CD4-positive, alpha-beta memory T cell (primary cell): ENCODE results near the gene LFNG. TPM values are rescaled to one million over a fixed set of nuclear protein-coding genes. Genes with fewer than 3 reads are reported as not detected.

Source experiments
- CTCF ChIA-PET: fragments of 350-600 bp; sonication (Branson Sonifier 250); formaldehyde crosslinking; loops from one replicate; lab custom pipeline; 2021; ENCODE audit warnings: inconsistent platforms; ENCODE audit not compliant: partially characterized antibody; lab: Charles Lee
- POLR2A ChIA-PET: fragments of 350-600 bp; sonication (Branson Sonifier 250); formaldehyde crosslinking; loops from one replicate; lab custom pipeline; 2021; ENCODE audit not compliant: partially characterized antibody; lab: Charles Lee
- DNase-seq, 5 donors: peaks; one replicate each; pipeline versions ENCODE4 v3.0.0 to v3.0.0-alpha.2; 2020 to 2022; ENCODE audit warnings: mixed read lengths in 1 of 5
- H3K27ac ChIP-seq: one replicate; pipeline ENCODE4 v1.7.0; 2013; ENCODE audit warnings: low read depth, low read length
- H3K27me3 ChIP-seq: 2 replicates; pipeline ENCODE4 v1.7.0; 2013; ENCODE audit warnings: mild to moderate bottlenecking, low read length, moderate library complexity; ENCODE audit not compliant: insufficient read depth
- H3K36me3 ChIP-seq: 2 replicates; pipeline ENCODE4 v1.7.0; 2013; ENCODE audit warnings: mild to moderate bottlenecking, low read length, moderate library complexity; ENCODE audit not compliant: insufficient read depth
- H3K4me1 ChIP-seq: 2 replicates; pipeline ENCODE4 v1.7.0; 2013; ENCODE audit warnings: mild to moderate bottlenecking, low read length, moderate library complexity; ENCODE audit not compliant: insufficient read depth
- H3K4me3 ChIP-seq, 2 donors: one replicate each; pipeline ENCODE4 v1.7.0; 2013; ENCODE audit warnings: low read length in 2 of 2, mild to moderate bottlenecking in 1 of 2
- H3K9me3 ChIP-seq, 2 donors: one replicate each; pipeline ENCODE4 v1.7.0; 2013; ENCODE audit warnings: low read length in 2 of 2, control low read depth in 1 of 2; ENCODE audit not compliant: control insufficient read depth in 1 of 2
- H3K27ac Mint-ChIP-seq, 7 donors: one replicate each; pipeline ENCODE4 v1.8.0; 2020 to 2021; ENCODE audit warnings: mixed read lengths in 7 of 7, mild to moderate bottlenecking in 6 of 7, inconsistent platforms in 3 of 7, moderate library complexity in 3 of 7
- H3K27me3 Mint-ChIP-seq, 2 donors: one replicate each; pipeline ENCODE4 v1.8.0; 2020 to 2021; ENCODE audit warnings: mixed read lengths in 2 of 2
- H3K36me3 Mint-ChIP-seq, 2 donors: one replicate each; pipeline ENCODE4 v1.8.0; 2020 to 2021; ENCODE audit warnings: mixed read lengths in 2 of 2, inconsistent platforms in 1 of 2, mild to moderate bottlenecking in 1 of 2
- H3K4me1 Mint-ChIP-seq, 4 donors: one replicate each; pipeline ENCODE4 v1.8.0; 2020 to 2021; ENCODE audit warnings: mixed read lengths in 4 of 4, mild to moderate bottlenecking in 1 of 4
- H3K4me3 Mint-ChIP-seq, 8 donors: one replicate each; pipeline ENCODE4 v1.8.0; 2020 to 2021; ENCODE audit warnings: mixed read lengths in 8 of 8, mild to moderate bottlenecking in 7 of 8, moderate library complexity in 6 of 8, inconsistent platforms in 3 of 8
- H3K9me3 Mint-ChIP-seq, 8 donors: one replicate each; pipeline ENCODE4 v1.8.0; 2020 to 2021; ENCODE audit warnings: mixed read lengths in 8 of 8, mild to moderate bottlenecking in 5 of 8, inconsistent platforms in 3 of 8, moderate library complexity in 1 of 8
- intact Hi-C: fragments of 100-400 bp; cut with micrococcal nuclease; formaldehyde crosslinking; loops from one replicate; pipeline ENCODE4 v1.15.1; 2023
- polyA plus RNA-seq, 2 donors: library from polyadenylated mRNA; unstranded; fragments of 300-500 nt; fragmentation: Illumina TruSeq; gene quantifications; one replicate each; pipeline ENCODE4 v1.2.3, GENCODE V29; 2021
- total RNA-seq, 2 experiments: library from RNA; stranded (reverse); gene quantifications; one replicate each; pipeline ENCODE4 v1.2.3, GENCODE V29; 2021

LFNG gene
- total and polyA plus RNA-seq, 4 experiments from 2014 or later = 0.09 to 127 (median 64.3) TPM

DNA sequence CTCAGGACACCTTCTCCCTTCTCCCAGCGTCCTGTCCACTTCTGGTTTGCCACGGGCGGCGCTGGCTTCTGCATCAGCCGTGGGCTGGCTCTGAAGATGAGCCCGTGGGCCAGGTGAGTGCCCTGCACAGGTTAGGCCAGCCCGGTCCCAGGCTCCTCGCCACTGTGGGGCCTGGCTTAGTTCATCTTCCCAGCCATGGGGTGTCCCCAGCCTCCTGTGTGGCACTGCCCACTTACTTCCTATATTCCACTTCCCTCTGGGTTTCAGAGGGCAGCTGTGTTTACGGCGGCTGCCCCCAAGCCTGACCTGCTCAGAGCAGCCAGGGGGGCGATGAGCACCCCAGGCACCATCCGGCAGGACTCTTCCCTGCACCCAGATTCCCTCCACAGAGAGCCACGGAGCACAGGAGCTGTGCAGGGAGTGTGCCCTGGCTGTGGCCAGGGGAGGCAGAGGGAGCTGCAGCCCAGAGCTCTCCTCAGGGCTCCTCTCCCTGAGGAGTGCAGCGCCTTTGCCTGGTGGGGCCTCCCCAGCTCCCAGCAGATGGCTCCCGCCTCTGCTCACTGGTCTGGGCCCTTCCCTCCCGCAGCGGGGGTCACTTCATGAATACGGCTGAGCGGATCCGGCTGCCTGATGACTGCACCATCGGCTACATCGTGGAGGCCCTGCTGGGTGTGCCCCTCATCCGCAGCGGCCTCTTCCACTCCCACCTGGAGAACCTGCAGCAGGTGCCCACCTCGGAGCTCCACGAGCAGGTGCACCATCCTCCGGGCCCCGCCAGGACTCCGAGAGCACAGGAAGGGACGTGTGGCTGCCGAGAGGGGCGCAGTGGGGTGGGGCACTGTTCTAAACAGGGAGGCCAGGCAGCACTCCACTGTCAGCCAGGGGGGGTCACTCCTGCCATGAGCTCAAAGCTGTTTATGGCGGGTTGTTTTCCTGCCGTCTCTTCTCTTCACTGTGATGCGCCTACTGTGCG, 6.4 kb downstream of the LFNG start:
- Mint-ChIP-seq H3K4me3 (peak overlapping the region in 6 of 8 donors; percentile 16 to 49 (median 38)), H3K9me3 (no peaks in the 10 kb centered on the region), H3K27ac (peak overlapping the region in 4 of 7 donors; percentile 41 to 92 (median 62)), H3K36me3 (peaks cover 14 to 53% of the 10 kb centered on the region in 2 donors), H3K27me3 (no peaks in the 10 kb centered on the region), H3K4me1 (peaks cover 22 to 79% (median 58%) of the 10 kb centered on the region in 4 donors)
- peak overlapping the region; percentile 18 for H3K27ac ChIP-seq
- peaks cover 89% of the 10 kb centered on the region for H3K4me1 ChIP-seq
- H3K27me3 ChIP-seq = no peaks in the 10 kb centered on the region
- POLR2A ChIA-PET = interaction anchor here (0.6 to 15.7 kb wide), 6 partner anchors 6 to 59 kb away, joined by 3 to 511 read pairs (median 3); partner anchors contain the start of gene LFNG
- intact Hi-C loops = no loop called here
- no peaks in the 10 kb centered on the region for H3K9me3 ChIP-seq
- DNase-seq = peak in 1 of 5 donors; percentile 46
- H3K36me3 ChIP-seq = peaks cover 34% of the 10 kb centered on the region
- CTCF ChIA-PET = interaction anchor here (1.1 to 5.2 kb wide), 3 partner anchors 16 to 185 kb away, joined by 3 to 29 read pairs (median 4); no protein-coding TSS in a partner anchor
- no peak overlapping the region for H3K4me3 ChIP-seq

DNA sequence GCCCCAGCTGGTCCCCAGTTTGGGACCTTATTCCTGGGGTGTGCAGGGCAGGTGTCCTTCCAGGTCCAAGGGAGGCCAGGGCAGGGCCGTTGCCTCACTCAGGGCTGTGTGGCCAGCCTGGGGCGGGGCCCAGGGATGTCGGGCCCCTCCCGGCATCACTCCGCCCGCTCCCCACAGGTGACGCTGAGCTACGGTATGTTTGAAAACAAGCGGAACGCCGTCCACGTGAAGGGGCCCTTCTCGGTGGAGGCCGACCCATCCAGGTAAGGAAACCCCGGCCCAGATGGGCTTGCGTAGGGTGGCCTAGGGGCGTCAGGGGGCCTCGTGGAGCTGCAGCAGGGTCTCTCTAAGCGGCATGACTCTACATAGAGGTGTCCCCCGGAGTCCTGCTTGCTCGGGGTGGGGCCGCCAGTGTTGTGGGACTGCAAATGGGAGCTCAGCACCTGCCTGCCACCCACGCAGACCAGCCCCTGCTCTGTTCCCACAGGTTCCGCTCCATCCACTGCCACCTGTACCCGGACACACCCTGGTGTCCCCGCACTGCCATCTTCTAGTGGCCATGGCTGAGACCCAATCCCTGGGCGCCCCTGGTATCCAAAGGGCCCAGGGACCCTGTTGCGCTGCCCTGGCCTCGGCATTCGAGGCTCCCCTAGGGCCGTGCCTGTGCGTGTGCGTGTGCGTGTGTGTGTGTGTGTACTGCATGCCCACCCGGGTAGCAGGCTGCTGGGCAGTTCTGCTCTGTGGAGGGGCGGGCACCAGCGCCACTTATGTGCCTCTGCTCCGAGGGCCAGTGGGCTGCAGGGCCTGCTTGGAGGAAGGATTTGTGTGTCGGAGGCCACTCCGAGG, 7.3 kb downstream of the LFNG start:
- Mint-ChIP-seq H3K36me3 (peaks cover 10 to 48% of the 10 kb centered on the region in 2 donors), H3K4me3 (peak overlapping the region in 7 of 8 donors; percentile 33 to 82 (median 71)), H3K9me3 (no peaks in the 10 kb centered on the region), H3K27me3 (no peaks in the 10 kb centered on the region), H3K4me1 (peaks cover 23 to 78% (median 58%) of the 10 kb centered on the region in 4 donors), H3K27ac (peak overlapping the region in 6 of 7 donors; percentile 8 to 99 (median 82))
- H3K27me3 ChIP-seq = no peaks in the 10 kb centered on the region
- H3K4me3 ChIP-seq = no peak overlapping the region
- H3K9me3 ChIP-seq = no peaks in the 10 kb centered on the region
- intact Hi-C loops = loop anchor here (1.0 kb wide), 1 partner anchor 13 kb away; no protein-coding TSS in a partner anchor
- DNase-seq = no peak
- ChIA-PET POLR2A (interaction anchor here (0.6 to 15.7 kb wide), 6 partner anchors 7 to 60 kb away, joined by 3 to 511 read pairs (median 3); partner anchors contain the start of gene LFNG), CTCF (interaction anchor here (1.1 to 5.2 kb wide), 3 partner anchors 17 to 184 kb away, joined by 3 to 29 read pairs (median 4); no protein-coding TSS in a partner anchor)
- H3K27ac ChIP-seq = peak overlapping the region; percentile 83
- H3K4me1 ChIP-seq = peaks cover 91% of the 10 kb centered on the region
- peaks cover 34% of the 10 kb centered on the region for H3K36me3 ChIP-seq

- H3K27me3 Mint-ChIP-seq = no peaks in the 10 kb centered on the region
- peak overlapping the region; percentile 83 for H3K27ac ChIP-seq
- ChIA-PET POLR2A (interaction anchor here (0.7 to 15.7 kb wide), 9 partner anchors 8 to 50 kb away, joined by 3 to 511 read pairs (median 7); partner anchors contain the start of genes IQCE and LFNG), CTCF (interaction anchor here (5.2 kb wide), 1 partner anchor 18 kb away, joined by 29 read pairs; no protein-coding TSS in a partner anchor)
- H3K4me3 ChIP-seq = peak overlapping the region in 1 of 2 donors; percentile 9
- H3K9me3 ChIP-seq = no peaks in the 10 kb centered on the region
- H3K36me3 Mint-ChIP-seq = peaks cover 3 to 42% of the 10 kb centered on the region in 2 donors
- peaks cover 86% of the 10 kb centered on the region for H3K4me1 ChIP-seq
- peaks cover 34% of the 10 kb centered on the region for H3K36me3 ChIP-seq
- peaks cover 23 to 72% (median 56%) of the 10 kb centered on the region in 4 donors for H3K4me1 Mint-ChIP-seq
- H3K9me3 Mint-ChIP-seq = no peaks in the 10 kb centered on the region
- peak overlapping the region; percentile 84 to 99 (median 91) for H3K27ac Mint-ChIP-seq
- H3K27me3 ChIP-seq = no peaks in the 10 kb centered on the region
- peak in 4 of 5 donors; percentile 32 to 86 (median 45) for DNase-seq
- intact Hi-C loops = loop anchor here (1.0 kb wide), 1 partner anchor 13 kb away; no protein-coding TSS in a partner anchor
- H3K4me3 Mint-ChIP-seq = peak overlapping the region; percentile 67 to 82 (median 77)
Measured at GRCh38 chr7:2527505-2528467, 8.2 kb downstream of the LFNG start.

DNA sequence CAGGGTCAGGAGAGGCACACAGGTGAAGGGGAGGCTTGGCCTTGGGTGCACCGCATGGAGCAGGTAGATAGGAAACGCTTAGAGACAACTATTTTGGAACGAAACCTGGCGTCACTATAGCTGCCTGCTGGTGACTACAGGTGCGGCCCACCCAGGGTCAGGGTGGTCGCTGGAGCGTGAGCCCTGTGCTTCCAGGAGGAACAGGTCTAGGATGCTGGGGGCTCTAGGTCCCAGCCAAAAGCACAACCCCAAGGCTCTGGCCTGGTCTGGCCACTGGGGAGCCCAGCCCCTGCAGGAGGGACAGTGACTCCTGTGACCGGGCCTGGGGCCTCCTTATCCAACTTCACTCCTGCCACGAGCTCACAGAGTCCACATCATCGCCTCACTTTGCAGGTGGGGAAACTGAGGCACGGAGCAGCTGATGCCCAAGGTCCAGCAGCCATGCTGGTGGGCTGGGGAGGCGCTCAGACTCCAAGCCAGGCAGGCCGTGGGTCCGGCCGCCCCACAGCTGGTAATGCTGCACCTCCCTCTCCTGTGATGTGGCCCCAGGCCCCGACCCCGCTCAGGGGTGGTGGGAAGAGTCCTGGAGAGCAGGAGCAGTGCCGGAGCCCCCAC, 9.0 kb downstream of the LFNG start:
- Mint-ChIP-seq H3K36me3 (peaks cover 0 to 38% of the 10 kb centered on the region in 2 donors), H3K4me3 (peak overlapping the region; percentile 67 to 82 (median 77)), H3K27me3 (no peaks in the 10 kb centered on the region), H3K27ac (peak overlapping the region; percentile 83 to 99 (median 91)), H3K4me1 (peaks cover 19 to 65% (median 51%) of the 10 kb centered on the region in 4 donors), H3K9me3 (no peaks in the 10 kb centered on the region)
- peaks cover 78% of the 10 kb centered on the region for H3K4me1 ChIP-seq
- peak overlapping the region; percentile 83 for H3K27ac ChIP-seq
- no peaks in the 10 kb centered on the region for H3K27me3 ChIP-seq
- peak in 1 of 5 donors; percentile 39 for DNase-seq
- ChIA-PET CTCF (interaction anchor here (5.2 kb wide), 1 partner anchor 19 kb away, joined by 29 read pairs; no protein-coding TSS in a partner anchor), POLR2A (interaction anchor here (0.7 to 15.7 kb wide), 10 partner anchors 9 to 50 kb away, joined by 3 to 511 read pairs (median 6); partner anchors contain the start of genes IQCE and LFNG)
- peak overlapping the region; percentile 17 to 50 for H3K4me3 ChIP-seq
- peaks cover 34% of the 10 kb centered on the region for H3K36me3 ChIP-seq
- H3K9me3 ChIP-seq = no peaks in the 10 kb centered on the region
- intact Hi-C loops = no loop called here

DNA sequence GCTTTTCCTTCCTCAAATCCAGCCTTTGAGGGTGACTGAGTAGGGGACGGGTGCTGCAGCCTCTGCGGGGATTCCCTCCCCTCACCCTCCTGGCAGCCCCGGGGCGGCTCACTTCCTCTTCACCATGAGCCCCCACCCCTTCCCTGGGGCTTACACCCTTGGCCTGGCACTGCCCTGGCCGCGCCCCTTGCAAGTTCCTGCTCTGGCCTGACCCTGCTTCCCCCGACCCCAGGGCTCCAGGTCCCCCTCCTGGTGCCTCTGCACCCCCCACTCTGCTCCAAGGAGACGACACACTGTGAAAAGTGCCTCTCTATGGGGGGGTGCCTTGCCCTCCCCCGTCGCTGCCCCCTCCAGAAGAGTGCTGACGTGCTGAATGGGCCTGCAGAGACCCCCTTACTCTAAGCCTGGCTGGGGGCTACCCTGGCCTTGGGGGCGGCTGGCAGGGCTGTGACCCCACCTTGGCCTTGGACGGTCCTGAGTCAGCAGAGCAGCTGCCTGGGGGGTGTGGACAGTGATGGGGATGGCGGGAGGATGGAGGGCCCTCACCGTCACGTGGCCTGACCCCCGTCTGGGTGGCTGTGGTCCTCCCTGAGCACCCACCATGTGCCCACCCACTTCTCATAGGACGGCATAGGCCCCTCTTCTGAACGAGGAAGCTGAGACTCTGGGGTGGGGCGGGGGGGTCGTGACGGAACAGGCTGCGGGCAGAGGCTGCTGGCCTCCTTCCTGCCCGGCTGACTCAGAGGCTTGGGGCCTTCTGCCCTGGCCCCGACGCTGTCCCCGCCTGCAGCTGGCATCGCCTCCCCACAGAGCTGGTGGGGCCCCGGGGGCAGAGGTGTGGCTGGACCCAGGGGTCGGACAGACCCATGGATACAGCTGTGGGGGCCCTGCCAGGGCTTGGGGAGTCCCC, 9.8 kb downstream of the LFNG start:
- peak overlapping the region in 1 of 2 donors; percentile 50 for H3K4me3 ChIP-seq
- H3K36me3 ChIP-seq = peaks cover 34% of the 10 kb centered on the region
- intact Hi-C loops = loop anchor here (1.0 kb wide), 3 partner anchors 7 to 26 kb away; partner anchors contain the start of gene BRAT1
- ChIA-PET POLR2A (interaction anchor here (0.9 to 15.7 kb wide), 17 partner anchors 10 to 180 kb away, joined by 3 to 511 read pairs (median 6); partner anchors contain the start of genes BRAT1, IQCE and LFNG), CTCF (interaction anchor here (0.7 to 5.2 kb wide), 2 partner anchors 8 to 20 kb away, joined by 3 to 29 read pairs; no protein-coding TSS in a partner anchor)
- Mint-ChIP-seq H3K4me3 (peak overlapping the region; percentile 71 to 91 (median 80)), H3K27me3 (no peaks in the 10 kb centered on the region), H3K9me3 (no peaks in the 10 kb centered on the region), H3K36me3 (peaks cover 0 to 38% of the 10 kb centered on the region in 2 donors), H3K4me1 (peaks cover 19 to 65% (median 48%) of the 10 kb centered on the region in 4 donors), H3K27ac (peak overlapping the region; percentile 84 to 99 (median 93))
- H3K9me3 ChIP-seq = no peaks in the 10 kb centered on the region
- H3K27ac ChIP-seq = peak overlapping the region; percentile 83
- peak; percentile 41 to 84 (median 54) for DNase-seq
- H3K4me1 ChIP-seq = peaks cover 69% of the 10 kb centered on the region
- no peaks in the 10 kb centered on the region for H3K27me3 ChIP-seq
